ENCODE results near the gene RNF4. TPM values are rescaled to one million over a fixed set of nuclear protein-coding genes. Genes with fewer than 3 reads are reported as not detected.

The RNF4 gene
- total and polyA plus RNA-seq, 12 donors = 13.4 to 42.1 (median 29.7) TPM

GRCh38 chr4:2423695-2424094 lies 45.2 kb upstream of the RNF4 start:
- TF ChIP-seq, protein P1, sequence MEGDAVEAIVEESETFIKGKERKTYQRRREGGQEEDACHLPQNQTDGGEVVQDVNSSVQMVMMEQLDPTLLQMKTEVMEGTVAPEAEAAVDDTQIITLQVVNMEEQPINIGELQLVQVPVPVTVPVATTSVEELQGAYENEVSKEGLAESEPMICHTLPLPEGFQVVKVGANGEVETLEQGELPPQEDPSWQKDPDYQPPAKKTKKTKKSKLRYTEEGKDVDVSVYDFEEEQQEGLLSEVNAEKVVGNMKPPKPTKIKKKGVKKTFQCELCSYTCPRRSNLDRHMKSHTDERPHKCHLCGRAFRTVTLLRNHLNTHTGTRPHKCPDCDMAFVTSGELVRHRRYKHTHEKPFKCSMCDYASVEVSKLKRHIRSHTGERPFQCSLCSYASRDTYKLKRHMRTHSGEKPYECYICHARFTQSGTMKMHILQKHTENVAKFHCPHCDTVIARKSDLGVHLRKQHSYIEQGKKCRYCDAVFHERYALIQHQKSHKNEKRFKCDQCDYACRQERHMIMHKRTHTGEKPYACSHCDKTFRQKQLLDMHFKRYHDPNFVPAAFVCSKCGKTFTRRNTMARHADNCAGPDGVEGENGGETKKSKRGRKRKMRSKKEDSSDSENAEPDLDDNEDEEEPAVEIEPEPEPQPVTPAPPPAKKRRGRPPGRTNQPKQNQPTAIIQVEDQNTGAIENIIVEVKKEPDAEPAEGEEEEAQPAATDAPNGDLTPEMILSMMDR (IDR thresholded peaks at IDR 0.05) = no peak
- DNase-seq = no peak
- no peaks in the 10 kb centered on the region for H3K36me3 ChIP-seq
- WGBS, 2 donors = 69 to 74% methylated on average over 10 of the region's 10 CpGs
- H3K27ac ChIP-seq = no peak overlapping the region
- no peak overlapping the region for H3K4me3 ChIP-seq
- H3K4me1 ChIP-seq = peaks cover 0 to 12% (median 8%) of the 10 kb centered on the region in 9 donors
- intact Hi-C loops (cut with DNase I) = no loop called here
- no peaks in the 10 kb centered on the region for H3K9me3 ChIP-seq
- H3K27me3 ChIP-seq = peaks cover 0 to 45% (median 40%) of the 10 kb centered on the region in 7 donors
- no peak for ATAC-seq

- 74 to 75% methylated on average over 10 of the region's 10 CpGs for WGBS, 2 donors
- intact Hi-C loops (cut with DNase I) = no loop called here
- TF ChIP-seq, protein P1 (IDR thresholded peaks at IDR 0.05) = no peak
Measured at GRCh38 chr4:2424581-2424980, 44.3 kb upstream of the RNF4 start.

DNA sequence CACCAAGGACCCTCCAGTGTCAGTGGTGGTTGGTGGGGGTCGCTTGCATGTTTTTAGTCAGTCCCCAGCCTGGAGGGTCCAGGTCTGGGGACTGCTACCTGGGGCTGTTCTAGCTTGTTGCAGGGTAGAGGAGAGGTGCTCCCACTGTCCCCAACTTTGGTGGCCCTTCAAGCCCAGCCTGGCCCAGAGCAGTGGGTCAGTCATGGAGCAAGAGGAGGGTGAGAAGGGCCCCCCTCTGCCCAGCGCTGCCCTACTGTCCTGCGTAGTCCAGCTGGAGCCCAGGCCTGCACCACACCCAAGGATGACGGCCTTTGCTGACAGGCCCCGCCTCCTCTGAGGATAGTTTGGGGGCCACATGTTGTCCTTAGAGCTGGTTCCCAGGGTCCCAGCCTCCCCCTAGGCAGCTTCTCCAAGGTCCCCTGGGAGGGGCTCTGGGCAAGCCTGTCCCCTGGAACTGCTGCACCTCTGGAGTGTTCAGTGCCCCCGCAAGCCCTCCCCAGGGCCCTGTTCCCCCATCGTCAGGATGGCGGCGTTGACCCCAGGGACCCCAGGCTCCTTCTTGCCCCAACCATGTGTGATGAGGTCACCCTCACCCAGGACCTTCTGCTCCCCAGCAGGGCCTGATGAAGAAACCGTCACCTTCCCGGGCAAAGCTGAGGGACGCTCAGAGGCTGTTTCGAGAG lies 43.4 kb upstream of the RNF4 start:
- H3K4me1 ChIP-seq = no peaks in the 10 kb centered on the region
- no peak overlapping the region for H3K4me3 ChIP-seq
- no peaks in the 10 kb centered on the region for H3K36me3 ChIP-seq
- H3K27ac ChIP-seq = no peak overlapping the region
- intact Hi-C loops (cut with DNase I) = no loop called here
- peaks cover 0 to 31% (median 27%) of the 10 kb centered on the region in 7 donors for H3K27me3 ChIP-seq
- DNase-seq (no peak), ATAC-seq (no peak)
- H3K9me3 ChIP-seq = peaks cover 0 to 6% (median 0%) of the 10 kb centered on the region in 11 donors
- TF ChIP-seq, protein P1 (IDR thresholded peaks at IDR 0.05) = no peak
- 92 to 94% methylated on average over 13 of the region's 13 CpGs for whole genome bisulfite sequencing, 2 donors

More at GRCh38 chr4:2424581-2424980, 44.3 kb upstream of the RNF4 start:
- Histone ChIP-seq H3K27me3 (peaks cover 0 to 40% (median 36%) of the 10 kb centered on the region in 7 donors), H3K9me3 (no peaks in the 10 kb centered on the region), H3K4me3 (no peak overlapping the region), H3K36me3 (no peaks in the 10 kb centered on the region), H3K27ac (no peak overlapping the region), H3K4me1 (peaks cover 0 to 4% (median 1%) of the 10 kb centered on the region in 9 donors)
- DNase-seq (no peak), ATAC-seq (no peak)

DNA sequence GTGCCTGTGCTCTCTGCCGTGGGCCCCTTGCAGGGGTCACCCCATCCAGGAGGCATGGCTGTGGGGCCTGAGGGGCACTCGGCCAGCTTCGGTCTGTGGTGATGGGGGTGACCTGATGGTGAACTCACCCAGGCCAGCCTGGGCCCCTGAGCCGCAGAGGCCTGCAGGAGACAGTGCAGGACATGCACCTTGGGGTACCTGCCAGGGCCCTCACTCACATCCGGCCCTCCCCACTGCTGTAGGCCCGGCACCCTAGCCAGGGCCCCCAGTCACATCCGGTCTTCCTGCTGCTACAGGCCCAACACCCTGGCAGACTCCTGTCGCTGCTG lies 42.9 kb upstream of the RNF4 start:
- H3K36me3 ChIP-seq = no peaks in the 10 kb centered on the region
- ATAC-seq (no peak), DNase-seq (no peak)
- no peaks in the 10 kb centered on the region for H3K4me1 ChIP-seq
- 80 to 84% methylated on average over 8 of the region's 8 CpGs for WGBS, 2 donors
- H3K27ac ChIP-seq = no peak overlapping the region
- H3K27me3 ChIP-seq = peaks cover 0 to 26% (median 22%) of the 10 kb centered on the region in 7 donors
- peaks cover 0 to 9% (median 0%) of the 10 kb centered on the region in 11 donors for H3K9me3 ChIP-seq
- intact Hi-C loops (cut with DNase I) = no loop called here
- H3K4me3 ChIP-seq = no peak overlapping the region
- TF ChIP-seq, protein P1 (IDR thresholded peaks at IDR 0.05) = no peak

Data from heart right ventricle (tissue), 16 donors.